Ovary (tissue), 3 donors: ENCODE measurements around the gene CPNE1.

ENCODE experiments used
- CTCF ChIP-seq, 3 donors: fragments of 450-650 bp in 2 of 3; fragments of 200-600 bp in 1 of 3; IDR thresholded peaks; one replicate each; pipeline versions ENCODE4 v1.5.1 to v1.8.0; 2016 to 2022; ENCODE audit warnings: antibody characterized with exemption in 3 of 3, mild to moderate bottlenecking in 1 of 3
- POLR2A ChIP-seq: fragments of 450-650 bp; IDR thresholded peaks from one replicate; pipeline ENCODE4 v1.6.1; 2017; ENCODE audit warnings: antibody characterized with exemption, mild to moderate bottlenecking, moderate library complexity
- donor health status: DM: no; HTN: no; CAD: no.

- TF ChIP-seq POLR2A: no peak
- no peak for TF ChIP-seq CTCF (IDR thresholded peaks at IDR 0.05)
These were observed 87.9 kb downstream of the CPNE1 start for GRCh38 chr20:35576816-35577215.
